Right lobe of liver (tissue), 6 donors: Measurements from ENCODE around the gene PCED1A. TPM values are rescaled to one million over a fixed set of nuclear protein-coding genes. Genes with fewer than 3 reads are reported as not detected.

ENCODE experiments used
- ATAC-seq, 4 donors: fragments of 200-7000 bp; cut with Tn5 transposase; one replicate each; pipeline ENCODE4 v1.9.1; 2020; ENCODE audit warnings: mild to moderate bottlenecking in 4 of 4, moderate library complexity in 4 of 4
- DNase-seq, 3 donors: peaks; one replicate each; pipeline ENCODE4 v3.0.0-alpha.2; 2020
- H3K27ac ChIP-seq, 3 donors: fragments of 200-600 bp; one replicate each; pipeline ENCODE4 v1.8.0; 2022
- H3K27me3 ChIP-seq, 2 donors: fragments of 200-600 bp; one replicate each; pipeline ENCODE4 v1.8.0; 2022
- H3K36me3 ChIP-seq, 4 donors: fragments of 200-600 bp; sonication (generic) in 1 of 4; one replicate each; pipeline versions ENCODE4 v1.5.1 to v1.8.0; 2017 to 2022; ENCODE audit warnings: control low read depth in 1 of 4
- H3K4me1 ChIP-seq, 4 donors: fragments of 200-600 bp; sonication (generic) in 1 of 4; one replicate each; pipeline versions ENCODE4 v1.5.1 to v1.8.0; 2017 to 2022; ENCODE audit warnings: control low read depth in 1 of 4
- H3K4me3 ChIP-seq, 3 donors: fragments of 200-600 bp; one replicate each; pipeline ENCODE4 v1.8.0; 2022
- H3K9me3 ChIP-seq, 4 donors: fragments of 200-600 bp; sonication (generic) in 1 of 4; one replicate each; pipeline versions ENCODE4 v1.5.1 to v1.8.0; 2017 to 2022; ENCODE audit warnings: control low read depth in 1 of 4
- CTCF ChIP-seq, 4 donors: fragments of 200-600 bp in 3 of 4; fragments of 450-650 bp in 1 of 4; IDR thresholded peaks; one replicate each; pipeline versions ENCODE4 v1.5.1 to v1.8.0; 2016 to 2022; ENCODE audit warnings: antibody characterized with exemption in 4 of 4, mild to moderate bottlenecking in 2 of 4
- POLR2A ChIP-seq: fragments of 450-650 bp; IDR thresholded peaks from one replicate; pipeline ENCODE4 v1.6.1; 2017; ENCODE audit warnings: antibody characterized with exemption, mild to moderate bottlenecking
- WGBS: methylation state at CpG from one replicate; pipeline ENCODE4 v1.1.6; 2018; ENCODE audit warnings: low coverage, low lambda C conversion rate; ENCODE audit not compliant: insufficient coverage; ENCODE audit errors: missing lambda C conversion rate; 5-methylcytosine and 5-hydroxymethylcytosine counted together
- intact Hi-C, 2 donors: fragments of 100-400 bp; cut with DNase I; formaldehyde crosslinking; loops; one replicate each; pipeline versions ENCODE4 v1.11.2 to v1.14.1; 2022
- total RNA-seq, 6 experiments: library from RNA; depleted of rRNA in 2 of 6; stranded (reverse); fragments of >200 nt in 2 of 6; fragmentation: NEBNext Ultra II Directional in 3 of 6; extraction: Animal tissue kit (Norgen Biotek cat#: 25700) in 3 of 6; gene quantifications; one replicate each; pipeline versions ENCODE4 v1.1.0 to v1.2.4, GENCODE V29; 2016 to 2023
- donor health status: DM: no; HTN: yes; CAD: no.
- donor health status: DM: no; HTN: no; CAD: no.
- donor health status: DM: no; HTN: no; CAD: no.
- donor health status: DM: no; HTN: yes; CAD: no.
- donor health status: DM: no; HTN: yes; CAD: no.

PCED1A gene
- total RNA-seq, 6 experiments from 2014 or later: 9.6 to 22.2 (median 18.6) TPM

GRCh38 chr20:2793471-2793870, 47.0 kb downstream of the PCED1A start:
- no peak overlapping the region for H3K27ac ChIP-seq
- TF ChIP-seq CTCF (IDR thresholded peaks at IDR 0.05) (no peak), POLR2A (no peak)
- no peaks in the 10 kb centered on the region for H3K4me1 ChIP-seq
- no peak overlapping the region for H3K4me3 ChIP-seq
- intact Hi-C loops: no loop called here
- no peaks in the 10 kb centered on the region for H3K27me3 ChIP-seq
- H3K9me3 ChIP-seq: no peaks in the 10 kb centered on the region
- no peaks in the 10 kb centered on the region for H3K36me3 ChIP-seq
- no peak for ATAC-seq
- no peak for DNase-seq
- 68% methylated on average over 2 of the region's 6 CpGs for WGBS

Other genes with a start within 250 kb of the PCED1A start
- 10 to 100 TPM; 32.7 to 60.9 (median 42.7) TPM for gene NOP56, start 188.0 kb downstream of the PCED1A start, total RNA-seq
- 10 to 100 TPM; 37.6 to 78.1 (median 43.6) TPM for gene IDH3B, start 176.4 kb downstream of the PCED1A start, total RNA-seq
- gene EBF4, start 147.9 kb downstream of the PCED1A start, total RNA-seq: 10 to 100 TPM in 1 of 6 experiments, 1 to 10 TPM in 5; 2.8 to 16.6 (median 6.2) TPM
- under 1 TPM in 3 of 6 experiments, not detected in 3; 0.07 to 0.16 (median 0.12) TPM for gene CPXM1, start 40.0 kb downstream of the PCED1A start, total RNA-seq
- gene C20orf141, start 25.7 kb downstream of the PCED1A start, total RNA-seq: not detected
- gene TMEM239, start 24.3 kb downstream of the PCED1A start, total RNA-seq: not detected
- 10 to 100 TPM; 17.2 to 22.2 (median 19.1) TPM for gene VPS16, start 90 bp upstream of the PCED1A start, total RNA-seq
- gene PTPRA, start 32.8 kb upstream of the PCED1A start, total RNA-seq: 10 to 100 TPM; 15.7 to 22.1 (median 18.6) TPM
- under 1 TPM in 3 of 6 experiments, not detected in 3; 0.55 to 0.81 (median 0.66) TPM for gene GNRH2, start 203.0 kb upstream of the PCED1A start, total RNA-seq
- gene MRPS26, start 205.4 kb upstream of the PCED1A start, total RNA-seq: 10 to 100 TPM; 27.8 to 59.1 (median 38.0) TPM
- 10 to 100 TPM in 2 of 6 experiments, 1 to 10 TPM in 4; 1.8 to 41.2 (median 7.0) TPM for gene OXT, start 231.0 kb upstream of the PCED1A start, total RNA-seq
- gene AVP, start 244.1 kb upstream of the PCED1A start, total RNA-seq: under 1 TPM in 2 of 6 experiments, not detected in 4; 0.74 to 0.93 TPM